Keratinocyte (primary cell): Measurements from ENCODE around the gene AGRN. TPM values are rescaled to one million over a fixed set of nuclear protein-coding genes. Genes with fewer than 3 reads are reported as not detected.

ENCODE experiments used
- DNase-seq: peaks from one replicate; pipeline ENCODE4 v3.0.0-alpha.2; 2011; ENCODE audit warnings: low read depth, missing footprints, low spot score
- FAIRE-seq: peaks from 2 replicates; lab custom pipeline; 2011; peaks lifted over from hg19 to GRCh38; lab: Jason Lieb, UNC
- H2AFZ ChIP-seq: 2 replicates; pipeline ENCODE4 v1.6.0; 2012; ENCODE audit warnings: low read length, control low read depth, inconsistent platforms; ENCODE audit not compliant: control insufficient read depth
- H3K27ac ChIP-seq: 2 replicates; pipeline ENCODE4 v1.5.1; 2011; ENCODE audit warnings: low read length; ENCODE audit not compliant: control insufficient read depth, insufficient read depth
- H3K27me3 ChIP-seq: 3 replicates; pipeline ENCODE4 v1.6.0; 2011; ENCODE audit warnings: low read length; ENCODE audit not compliant: control insufficient read depth, insufficient read depth; ENCODE audit errors: extremely low read depth
- H3K36me3 ChIP-seq, 2 experiments: 2 replicates in 1 of 2; 3 replicates in 1 of 2; pipeline ENCODE4 v1.5.1; 2011; ENCODE audit warnings: low read length in 2 of 2, mild to moderate bottlenecking in 1 of 2; ENCODE audit not compliant: control insufficient read depth in 2 of 2, insufficient read depth in 2 of 2; ENCODE audit errors: extremely low read depth in 1 of 2
- H3K4me1 ChIP-seq: 3 replicates; pipeline ENCODE4 v1.5.1; 2011; ENCODE audit warnings: low read length; ENCODE audit not compliant: control insufficient read depth, insufficient read depth; ENCODE audit errors: extremely low read depth
- H3K4me2 ChIP-seq: 3 replicates; pipeline ENCODE4 v1.6.0; 2011; ENCODE audit warnings: low read depth, low read length; ENCODE audit not compliant: control insufficient read depth, insufficient read depth; ENCODE audit errors: extremely low read depth
- H3K4me3 ChIP-seq, 3 experiments: fragments of 200-600 bp in 1 of 3; sonication (generic) in 1 of 3; 2 replicates in 2 of 3; 3 replicates in 1 of 3; pipeline ENCODE4 v1.5.1; 2011 to 2016; ENCODE audit warnings: low read length in 3 of 3, mild to moderate bottlenecking in 3 of 3, control low read depth in 2 of 3, inconsistent platforms in 1 of 3, low read depth in 1 of 3, mixed read lengths in 1 of 3, mixed run types in 1 of 3, moderate library complexity in 1 of 3; ENCODE audit not compliant: control insufficient read depth in 2 of 3, insufficient read depth in 2 of 3; ENCODE audit errors: extremely low read depth in 1 of 3
- H3K79me2 ChIP-seq: 2 replicates; pipeline ENCODE4 v1.6.0; 2012; ENCODE audit warnings: low read length; ENCODE audit not compliant: control insufficient read depth, insufficient read depth
- H3K9ac ChIP-seq: 3 replicates; pipeline ENCODE4 v1.6.0; 2011; ENCODE audit warnings: low read length; ENCODE audit not compliant: control insufficient read depth, insufficient read depth; ENCODE audit errors: extremely low read depth
- H3K9me1 ChIP-seq: 3 replicates; pipeline ENCODE4 v1.6.0; 2011; ENCODE audit warnings: low read length; ENCODE audit not compliant: control insufficient read depth, insufficient read depth; ENCODE audit errors: extremely low read depth
- H3K9me3 ChIP-seq: 2 replicates; pipeline ENCODE4 v1.5.1; 2012; ENCODE audit warnings: low read depth, low read length; ENCODE audit not compliant: control insufficient read depth
- H4K20me1 ChIP-seq: 3 replicates; pipeline ENCODE4 v1.6.0; 2011; ENCODE audit warnings: low read length; ENCODE audit not compliant: control insufficient read depth, insufficient read depth; ENCODE audit errors: extremely low read depth
- EZH2 ChIP-seq: IDR thresholded peaks from one replicate; pipeline ENCODE4 v1.6.1; 2012; ENCODE audit warnings: inconsistent platforms, mild to moderate bottlenecking, low read length, moderate library complexity
- dilution Hi-C: fragments of 300-500 bp; cut with MboI; formaldehyde crosslinking; loops from one replicate; pipeline ENCODE4 v1.7.0; 2020; ENCODE audit warnings: low sequenced_read_pairs; ENCODE audit not compliant: extremely low pct_ligation_motif_present
- polyA plus RNA-seq, 5 experiments: library from polyadenylated mRNA; depleted of rRNA in 3 of 5; stranded (reverse) in 3 of 5; stranded (forward) in 1 of 5; unstranded in 1 of 5; fragments of >200 nt; gene quantifications; 1 replicate in 1 of 5; 2 replicates in 3 of 5; 3 replicates in 1 of 5; pipeline versions ENCODE4 v1.2.1 to v1.2.3, GENCODE V29; 2011 to 2012; ENCODE audit warnings: missing spikeins in 2 of 5, low read depth in 1 of 5, low replicate concordance in 1 of 5
- TF ChIP-seq, protein P1 (sequence below), 3 experiments: IDR thresholded peaks in 1 of 3; conservative IDR thresholded peaks in 1 of 3; optimal IDR thresholded peaks in 1 of 3; 2 replicates in 2 of 3; 3 replicates in 1 of 3; pipeline versions ENCODE3 to v1.5.1; 2011; ENCODE audit warnings: low read length in 3 of 3, mild to moderate bottlenecking in 3 of 3, moderate library complexity in 2 of 3, control low read depth in 1 of 3, inconsistent platforms in 1 of 3; ENCODE audit not compliant: insufficient read depth in 2 of 3; ENCODE audit errors: extremely low read depth in 1 of 3

AGRN gene
- polyA plus RNA-seq, 1 donor (not counting 4 experiments of a cell fraction or from before 2014, with no cell fraction given), result 72.4 TPM

DNA sequence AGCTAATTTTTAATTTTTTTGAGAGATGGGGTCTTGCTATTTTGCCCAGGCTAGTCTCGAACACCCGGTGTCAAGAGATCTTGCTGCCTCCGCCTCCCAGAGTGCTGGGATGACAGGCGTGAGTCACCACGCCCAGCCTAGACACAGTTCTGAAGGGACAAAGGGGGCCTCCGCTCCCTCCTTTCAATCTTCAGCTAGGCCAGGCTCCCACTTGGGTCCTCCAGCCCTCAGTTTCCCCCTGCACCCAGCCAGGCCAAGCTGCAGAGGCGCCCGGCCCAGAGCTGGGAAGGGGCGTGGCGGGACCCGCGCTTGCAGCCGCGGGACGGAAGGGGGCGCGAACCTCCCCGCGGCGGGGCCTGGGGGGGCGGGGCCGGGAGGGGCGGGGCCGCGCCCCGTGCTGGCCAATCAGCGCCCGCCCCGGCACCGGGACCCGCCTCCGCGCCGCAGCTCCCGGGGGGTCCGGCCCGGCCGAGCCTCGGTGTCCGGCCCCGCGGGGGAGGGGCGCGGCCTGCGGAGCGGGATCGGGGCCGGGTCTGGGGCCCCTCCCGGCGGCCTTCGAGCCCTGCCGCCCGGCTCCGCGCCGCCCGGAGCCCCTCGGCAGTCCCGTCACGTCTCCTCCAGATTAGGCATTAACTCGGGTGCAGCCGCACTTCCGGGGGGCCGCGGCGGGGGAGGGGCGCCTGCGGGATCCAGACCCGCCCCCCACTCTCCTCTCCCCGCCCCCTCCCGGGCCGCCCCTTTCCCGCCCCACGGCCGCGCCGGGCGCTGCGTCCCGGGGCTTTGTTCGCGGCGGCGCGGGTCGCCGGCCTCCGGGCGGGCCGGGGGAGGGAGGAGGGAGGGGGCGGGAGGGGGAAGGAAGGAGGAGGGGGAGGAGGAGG lies 559 bp upstream of the AGRN start:
- dilution Hi-C loops, result no loop called here

DNA sequence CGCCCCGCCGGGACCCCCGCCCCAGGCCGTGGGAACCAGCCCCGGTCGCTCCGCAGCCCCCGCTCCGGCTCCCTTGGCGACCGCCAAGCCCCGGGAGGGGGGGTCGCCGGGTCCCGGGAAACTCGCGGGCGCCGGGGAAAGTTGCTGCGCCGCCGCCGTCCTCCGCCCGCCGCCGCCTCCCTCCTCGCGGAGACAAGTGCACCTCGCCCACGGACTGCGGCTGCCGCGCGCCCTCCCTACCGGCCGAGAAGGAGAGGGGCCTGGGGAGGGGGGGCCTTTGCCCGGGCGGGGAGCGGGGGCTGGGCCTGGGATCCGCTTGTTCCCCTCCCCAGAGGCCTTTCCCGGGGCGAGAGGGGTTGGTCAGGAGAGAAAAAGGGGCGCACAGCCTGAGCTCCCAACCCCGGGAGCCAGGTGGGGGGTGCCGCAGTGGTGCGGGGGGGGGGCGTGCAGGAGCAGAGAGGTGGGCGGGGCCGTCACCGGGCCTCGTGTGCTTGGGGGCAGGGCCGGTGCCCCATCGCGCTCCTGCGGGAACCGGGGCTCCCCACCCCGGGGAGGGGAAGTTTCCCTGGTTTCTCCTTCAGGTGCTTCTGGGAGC lies 592 bp downstream of the AGRN start:
- Histone ChIP-seq H4K20me1 (no peaks in the 10 kb centered on the region), H3K27ac (peak overlapping the region; percentile 87), H3K27me3 (no peaks in the 10 kb centered on the region), H3K9me1 (no peaks in the 10 kb centered on the region), H3K9ac (peak overlapping the region; percentile 86), H3K4me2 (peak overlapping the region; percentile 94), H2AFZ (no peak overlapping the region), H3K4me3 (peak overlapping the region; percentile 81 to 89 (median 86)), H3K36me3 (peaks cover 13 to 14% of the 10 kb centered on the region in 2 experiments), H3K9me3 (no peaks in the 10 kb centered on the region), H3K4me1 (peaks cover 41% of the 10 kb centered on the region), H3K79me2 (peaks cover 45% of the 10 kb centered on the region)
- dilution Hi-C loops, result no loop called here
- FAIRE-seq (no peak), DNase-seq (no peak)
- TF ChIP-seq EZH2, result no peak
- TF ChIP-seq, protein P1, sequence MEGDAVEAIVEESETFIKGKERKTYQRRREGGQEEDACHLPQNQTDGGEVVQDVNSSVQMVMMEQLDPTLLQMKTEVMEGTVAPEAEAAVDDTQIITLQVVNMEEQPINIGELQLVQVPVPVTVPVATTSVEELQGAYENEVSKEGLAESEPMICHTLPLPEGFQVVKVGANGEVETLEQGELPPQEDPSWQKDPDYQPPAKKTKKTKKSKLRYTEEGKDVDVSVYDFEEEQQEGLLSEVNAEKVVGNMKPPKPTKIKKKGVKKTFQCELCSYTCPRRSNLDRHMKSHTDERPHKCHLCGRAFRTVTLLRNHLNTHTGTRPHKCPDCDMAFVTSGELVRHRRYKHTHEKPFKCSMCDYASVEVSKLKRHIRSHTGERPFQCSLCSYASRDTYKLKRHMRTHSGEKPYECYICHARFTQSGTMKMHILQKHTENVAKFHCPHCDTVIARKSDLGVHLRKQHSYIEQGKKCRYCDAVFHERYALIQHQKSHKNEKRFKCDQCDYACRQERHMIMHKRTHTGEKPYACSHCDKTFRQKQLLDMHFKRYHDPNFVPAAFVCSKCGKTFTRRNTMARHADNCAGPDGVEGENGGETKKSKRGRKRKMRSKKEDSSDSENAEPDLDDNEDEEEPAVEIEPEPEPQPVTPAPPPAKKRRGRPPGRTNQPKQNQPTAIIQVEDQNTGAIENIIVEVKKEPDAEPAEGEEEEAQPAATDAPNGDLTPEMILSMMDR (optimal IDR thresholded peaks at IDR 0.05 in 1 of 3, IDR thresholded peaks at IDR 0.05 in 1 of 3, conservative IDR thresholded peaks at IDR 0.05 in 1 of 3; ENCODE audit: extremely low read depth in 1 of 3, insufficient read depth in 2 of 3, low read length in 3 of 3), result no peak

More for the DNA sequence above, 559 bp upstream of the AGRN start:
- FAIRE-seq, result no peak
- Histone ChIP-seq H2AFZ (no peak overlapping the region), H3K79me2 (peaks cover 36% of the 10 kb centered on the region), H3K4me2 (no peak overlapping the region), H3K36me3 (peaks cover 12% of the 10 kb centered on the region in 2 experiments), H3K4me3 (peak overlapping the region in 1 of 3 experiments; percentile 14), H4K20me1 (no peaks in the 10 kb centered on the region), H3K4me1 (peaks cover 32% of the 10 kb centered on the region), H3K27me3 (no peaks in the 10 kb centered on the region), H3K27ac (no peak overlapping the region), H3K9me3 (no peaks in the 10 kb centered on the region), H3K9ac (peak overlapping the region; percentile 28), H3K9me1 (no peaks in the 10 kb centered on the region)
- TF ChIP-seq EZH2, result no peak
- TF ChIP-seq, protein P1 (optimal IDR thresholded peaks at IDR 0.05 in 1 of 3, IDR thresholded peaks at IDR 0.05 in 1 of 3, conservative IDR thresholded peaks at IDR 0.05 in 1 of 3; ENCODE audit: extremely low read depth in 1 of 3, insufficient read depth in 2 of 3, low read length in 3 of 3), result peak in 2 of 3 experiments; percentile 42 to 63
- no peak for DNase-seq
